NCI-H526 treated with DMSO at 0.1 percent for 48 hours (cell line): Measurements from ENCODE around the gene ALK.

Source experiments
- DNase-seq: peaks from one replicate; lab custom pipeline; 2025; lab: John Stamatoyannopoulos, UW

ALK gene

GRCh38 chr2:29487967-29488555, 433.3 kb downstream of the ALK start:
- no peak for DNase-seq

- DNase-seq: no peak
These were observed 435.8 kb downstream of the ALK start for GRCh38 chr2:29485631-29486030.

- DNase-seq: no peak
These were observed 436.3 kb downstream of the ALK start for GRCh38 chr2:29485117-29485516.

GRCh38 chr2:29482867-29483266, 438.5 kb downstream of the ALK start:
- no peak for DNase-seq

GRCh38 chr2:29482348-29482747, 439.0 kb downstream of the ALK start:
- no peak for DNase-seq

GRCh38 chr2:29481313-29481712, 440.1 kb downstream of the ALK start:
- DNase-seq: no peak

- DNase-seq: no peak
These were observed 441.0 kb downstream of the ALK start for GRCh38 chr2:29480426-29480825.

GRCh38 chr2:29479401-29479800, 442.0 kb downstream of the ALK start:
- no peak for DNase-seq

GRCh38 chr2:29478641-29479040, 442.7 kb downstream of the ALK start:
- no peak for DNase-seq

GRCh38 chr2:29477186-29477585, 444.2 kb downstream of the ALK start:
- DNase-seq: no peak

- no peak for DNase-seq
These were observed 445.9 kb downstream of the ALK start for GRCh38 chr2:29475499-29475898.

GRCh38 chr2:29469961-29470360, 451.4 kb downstream of the ALK start:
- no peak for DNase-seq

- DNase-seq: no peak
These were observed 451.9 kb downstream of the ALK start for GRCh38 chr2:29469516-29469915.

GRCh38 chr2:29463181-29463900, 458.0 kb downstream of the ALK start:
- DNase-seq: no peak

- no peak for DNase-seq
These were observed 459.1 kb downstream of the ALK start for GRCh38 chr2:29462293-29462692.

- DNase-seq: no peak
These were observed 461.2 kb downstream of the ALK start for GRCh38 chr2:29460190-29460589.

GRCh38 chr2:29459445-29460179, 461.8 kb downstream of the ALK start:
- DNase-seq: no peak

GRCh38 chr2:29456429-29456828, 465.0 kb downstream of the ALK start:
- DNase-seq: no peak

- no peak for DNase-seq
These were observed 466.1 kb downstream of the ALK start for GRCh38 chr2:29455200-29455860.

- DNase-seq: no peak
These were observed 469.4 kb downstream of the ALK start for GRCh38 chr2:29452036-29452435.

GRCh38 chr2:29450596-29451222, 470.7 kb downstream of the ALK start:
- peak; percentile 4 for DNase-seq

GRCh38 chr2:29449499-29449898, 471.9 kb downstream of the ALK start:
- DNase-seq: no peak
